ENCODE results near the gene OPN1SW. TPM values are rescaled to one million over a fixed set of nuclear protein-coding genes. Genes with fewer than 3 reads are reported as not detected.

The OPN1SW gene
- total RNA-seq, 3 donors from 2014 or later: not detected

DNA sequence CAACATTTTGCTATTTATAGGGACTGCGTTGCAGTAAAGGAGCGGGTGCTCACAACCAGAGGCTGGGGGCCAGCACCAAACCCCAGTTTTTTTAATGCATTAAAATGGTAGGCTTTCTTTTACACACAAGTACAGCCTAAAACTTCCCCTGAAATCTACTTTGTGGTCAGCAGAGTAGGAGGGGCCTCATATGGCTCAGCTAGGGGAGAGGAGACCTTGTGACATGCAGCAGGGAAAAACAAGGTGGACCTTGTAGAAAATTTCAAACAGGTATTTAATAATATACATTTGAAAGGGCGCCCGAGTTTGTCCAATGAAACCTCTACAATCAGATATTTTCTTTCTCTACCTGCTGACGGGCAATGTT lies 17.6 kb upstream of the OPN1SW start:
- H3K36me3 ChIP-seq (ENCODE audit: low read depth): no peaks in the 10 kb centered on the region

DNA sequence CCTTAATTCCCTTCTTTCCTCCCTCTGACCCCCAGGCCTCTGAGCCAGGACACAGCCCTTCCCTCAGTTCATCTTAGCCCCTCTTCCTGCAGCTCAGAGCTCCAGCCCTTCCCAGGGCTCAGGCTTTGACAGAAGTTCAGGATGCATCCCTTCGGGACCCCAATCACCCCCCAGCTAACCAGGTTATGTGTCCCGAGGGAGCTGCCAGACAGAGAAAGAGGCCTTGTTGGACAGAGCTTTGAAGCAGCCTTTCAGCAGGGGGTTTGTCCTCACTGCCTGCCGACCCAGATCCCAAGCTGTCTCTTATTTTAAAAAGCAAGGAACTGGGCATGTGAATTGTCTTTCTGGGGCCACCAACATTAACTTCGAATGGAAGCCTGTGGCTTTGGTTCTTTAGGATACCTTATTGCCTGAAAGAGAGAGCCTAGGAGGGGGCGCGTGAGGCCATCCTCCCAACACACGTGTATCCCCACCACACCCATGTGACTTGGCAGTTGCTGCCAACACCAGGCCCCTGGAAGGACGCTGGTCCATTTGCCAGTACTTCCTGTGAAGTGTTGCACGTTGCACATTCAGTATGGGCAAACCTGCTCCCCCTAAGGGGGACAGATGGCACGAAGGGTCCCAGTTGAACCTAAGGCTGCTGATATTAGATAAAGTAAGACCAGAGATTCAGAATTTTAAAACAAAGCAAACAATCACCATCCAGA lies 17.0 kb upstream of the OPN1SW start:
- TF ChIP-seq, protein P1, sequence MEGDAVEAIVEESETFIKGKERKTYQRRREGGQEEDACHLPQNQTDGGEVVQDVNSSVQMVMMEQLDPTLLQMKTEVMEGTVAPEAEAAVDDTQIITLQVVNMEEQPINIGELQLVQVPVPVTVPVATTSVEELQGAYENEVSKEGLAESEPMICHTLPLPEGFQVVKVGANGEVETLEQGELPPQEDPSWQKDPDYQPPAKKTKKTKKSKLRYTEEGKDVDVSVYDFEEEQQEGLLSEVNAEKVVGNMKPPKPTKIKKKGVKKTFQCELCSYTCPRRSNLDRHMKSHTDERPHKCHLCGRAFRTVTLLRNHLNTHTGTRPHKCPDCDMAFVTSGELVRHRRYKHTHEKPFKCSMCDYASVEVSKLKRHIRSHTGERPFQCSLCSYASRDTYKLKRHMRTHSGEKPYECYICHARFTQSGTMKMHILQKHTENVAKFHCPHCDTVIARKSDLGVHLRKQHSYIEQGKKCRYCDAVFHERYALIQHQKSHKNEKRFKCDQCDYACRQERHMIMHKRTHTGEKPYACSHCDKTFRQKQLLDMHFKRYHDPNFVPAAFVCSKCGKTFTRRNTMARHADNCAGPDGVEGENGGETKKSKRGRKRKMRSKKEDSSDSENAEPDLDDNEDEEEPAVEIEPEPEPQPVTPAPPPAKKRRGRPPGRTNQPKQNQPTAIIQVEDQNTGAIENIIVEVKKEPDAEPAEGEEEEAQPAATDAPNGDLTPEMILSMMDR (IDR thresholded peaks at IDR 0.05): no peak
- DNase-seq (no peak), ATAC-seq (no peak)
- H3K36me3 ChIP-seq (ENCODE audit: low read depth): no peaks in the 10 kb centered on the region
- intact Hi-C loops (cut with DNase I, micrococcal nuclease): no loop called here
- no peak overlapping the region for H3K4me3 ChIP-seq
- H3K4me1 ChIP-seq (ENCODE audit: low read depth): peaks cover 2% of the 10 kb centered on the region
- H3K9me3 ChIP-seq: no peaks in the 10 kb centered on the region

More for the DNA sequence above, 17.6 kb upstream of the OPN1SW start:
- no peak overlapping the region for H3K4me3 ChIP-seq
- H3K4me1 ChIP-seq (ENCODE audit: low read depth): peaks cover 2% of the 10 kb centered on the region
- intact Hi-C loops (cut with DNase I, micrococcal nuclease): no loop called here
- ATAC-seq: no peak
- TF ChIP-seq, protein P1 (IDR thresholded peaks at IDR 0.05): no peak
- DNase-seq: no peak
- H3K9me3 ChIP-seq: no peaks in the 10 kb centered on the region

DNA sequence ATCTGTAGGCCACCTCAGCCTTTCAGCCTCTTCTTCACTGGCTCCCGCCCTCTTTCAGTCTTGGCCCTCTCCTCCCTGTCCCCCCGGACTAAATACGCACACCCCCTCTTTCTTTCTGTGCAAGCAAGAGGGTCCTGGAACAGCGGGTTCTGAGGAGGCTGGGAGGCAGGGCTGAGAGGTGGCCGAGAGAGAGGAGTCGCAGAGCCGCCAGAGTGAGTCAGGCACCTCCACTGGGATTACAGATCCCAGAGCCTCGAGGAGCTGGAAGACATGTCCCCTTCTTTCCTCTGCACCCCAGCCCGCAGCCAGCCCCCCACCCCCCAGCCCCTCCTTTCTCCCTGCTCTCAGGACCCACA lies 16.4 kb upstream of the OPN1SW start:
- ATAC-seq: no peak
- intact Hi-C loops (cut with DNase I, micrococcal nuclease): no loop called here
- TF ChIP-seq, protein P1 (IDR thresholded peaks at IDR 0.05): no peak
- Histone ChIP-seq H3K4me1 (ENCODE audit: low read depth) (peaks cover 2% of the 10 kb centered on the region), H3K4me3 (no peak overlapping the region), H3K9me3 (no peaks in the 10 kb centered on the region), H3K36me3 (ENCODE audit: low read depth) (no peaks in the 10 kb centered on the region)
- no peak for DNase-seq

- H3K36me3 ChIP-seq (ENCODE audit: low read depth): no peaks in the 10 kb centered on the region
- ATAC-seq (peak; percentile 93), DNase-seq (peak; percentile 74 to 85 (median 85))
- intact Hi-C loops (cut with DNase I, micrococcal nuclease): no loop called here
- peak within 1 kb of the TSS; percentile 44 for H3K4me3 ChIP-seq
- H3K9me3 ChIP-seq: no peaks in the 10 kb centered on the region
- TF ChIP-seq, protein P1 (IDR thresholded peaks at IDR 0.05): no peak
- H3K4me1 ChIP-seq (ENCODE audit: low read depth): peaks cover 2% of the 10 kb centered on the region
These were observed 15.8 kb upstream of the OPN1SW start, which contains the start of gene CCDC136 for GRCh38 chr7:128791121-128791971. TSS of gene CCDC136 (plus strand) at chr7:128791968. CDS start at chr7:128792412, 444 bp downstream.

GRCh38 chr7:128790315-128791041 lies 14.9 kb upstream of the OPN1SW start:
- Histone ChIP-seq H3K4me3 (peak overlapping the region; percentile 44), H3K9me3 (no peaks in the 10 kb centered on the region), H3K4me1 (ENCODE audit: low read depth) (peaks cover 2% of the 10 kb centered on the region), H3K36me3 (ENCODE audit: low read depth) (no peaks in the 10 kb centered on the region)
- TF ChIP-seq, protein P1 (IDR thresholded peaks at IDR 0.05): no peak
- ATAC-seq: no peak
- intact Hi-C loops (cut with DNase I, micrococcal nuclease): no loop called here
- DNase-seq: peak in 1 of 3 donors; percentile 45

All from mucosa of descending colon (tissue), 3 donors.